Activated CD4-positive, CD25-positive, alpha-beta regulatory T cell treated with anti-CD3 and anti-CD28 coated beads, Interleukin-2, amount 50 U/mL, for 72 hours (primary cell): ENCODE measurements around the gene CASQ2.

Source experiments
- DNase-seq: peaks from one replicate; pipeline ENCODE4 v3.0.0; 2021

Gene CASQ2

GRCh38 chr1:115727706-115728249 lies 40.7 kb downstream of the CASQ2 start:
- no peak for DNase-seq

- no peak for DNase-seq
Observed at GRCh38 chr1:115726570-115726969, 41.9 kb downstream of the CASQ2 start.

GRCh38 chr1:115726161-115726560 lies 42.4 kb downstream of the CASQ2 start:
- no peak for DNase-seq

GRCh38 chr1:115725600-115725999 lies 42.9 kb downstream of the CASQ2 start:
- no peak for DNase-seq

GRCh38 chr1:115723756-115724155 lies 44.8 kb downstream of the CASQ2 start:
- no peak for DNase-seq

GRCh38 chr1:115722221-115722620 lies 46.3 kb downstream of the CASQ2 start:
- DNase-seq, result no peak

GRCh38 chr1:115719285-115719684 lies 49.2 kb downstream of the CASQ2 start:
- no peak for DNase-seq

- no peak for DNase-seq
Observed at GRCh38 chr1:115718011-115718754, 50.3 kb downstream of the CASQ2 start.

- DNase-seq, result no peak
Observed at GRCh38 chr1:115717541-115717940, 51.0 kb downstream of the CASQ2 start.

GRCh38 chr1:115714572-115715141 lies 53.9 kb downstream of the CASQ2 start:
- no peak for DNase-seq

GRCh38 chr1:115713906-115714305 lies 54.6 kb downstream of the CASQ2 start:
- no peak for DNase-seq

GRCh38 chr1:115712911-115713609 lies 55.5 kb downstream of the CASQ2 start:
- no peak for DNase-seq

GRCh38 chr1:115710859-115711624 lies 57.5 kb downstream of the CASQ2 start:
- no peak for DNase-seq

GRCh38 chr1:115706587-115707425 lies 61.7 kb downstream of the CASQ2 start:
- DNase-seq, result no peak

GRCh38 chr1:115705963-115706362 lies 62.6 kb downstream of the CASQ2 start:
- DNase-seq, result no peak

GRCh38 chr1:115705085-115705951 lies 63.2 kb downstream of the CASQ2 start:
- DNase-seq, result no peak

- no peak for DNase-seq
Observed at GRCh38 chr1:115702959-115703358, 65.6 kb downstream of the CASQ2 start.

GRCh38 chr1:115701090-115701489 lies 67.4 kb downstream of the CASQ2 start:
- DNase-seq, result no peak

- no peak for DNase-seq
Observed at GRCh38 chr1:115697619-115698018, 70.9 kb downstream of the CASQ2 start.

- DNase-seq, result no peak
Observed at GRCh38 chr1:115694805-115695204, 73.7 kb downstream of the CASQ2 start.

GRCh38 chr1:115692224-115692623 lies 76.3 kb downstream of the CASQ2 start:
- no peak for DNase-seq
